Mucosa of rectum (tissue), 2 donors: ENCODE results near the gene CFAP299.

Experiments used
- H3K27ac ChIP-seq, 2 donors: one replicate each; pipeline ENCODE4 v1.7.0; 2013; ENCODE audit warnings: inconsistent platforms in 2 of 2, low read depth in 2 of 2, low read length in 2 of 2
- H3K27me3 ChIP-seq, 2 donors: one replicate each; pipeline ENCODE4 v1.7.0; 2013; ENCODE audit warnings: low read length in 2 of 2; ENCODE audit not compliant: control insufficient read depth in 2 of 2, insufficient read depth in 2 of 2
- H3K36me3 ChIP-seq, 2 donors: one replicate each; pipeline ENCODE4 v1.7.0; 2013; ENCODE audit warnings: low read length in 2 of 2; ENCODE audit not compliant: control insufficient read depth in 2 of 2, insufficient read depth in 2 of 2
- H3K4me1 ChIP-seq, 2 donors: one replicate each; pipeline ENCODE4 v1.7.0; 2013; ENCODE audit warnings: low read length in 2 of 2, mild to moderate bottlenecking in 1 of 2; ENCODE audit not compliant: control insufficient read depth in 2 of 2, insufficient read depth in 2 of 2
- H3K4me3 ChIP-seq, 2 donors: one replicate each; pipeline ENCODE4 v1.7.0; 2013; ENCODE audit warnings: low read length in 2 of 2
- H3K9ac ChIP-seq, 2 donors: one replicate each; pipeline ENCODE4 v1.7.0; 2013; ENCODE audit warnings: low read length in 2 of 2, low read depth in 1 of 2, mild to moderate bottlenecking in 1 of 2
- H3K9me3 ChIP-seq, 2 donors: one replicate each; pipeline ENCODE4 v1.7.0; 2013; ENCODE audit warnings: low read length in 2 of 2; ENCODE audit not compliant: control insufficient read depth in 2 of 2
- donor health status: healthy.
- donor health status: Normal muscosa, but diverticular disease.

The CFAP299 gene

DNA sequence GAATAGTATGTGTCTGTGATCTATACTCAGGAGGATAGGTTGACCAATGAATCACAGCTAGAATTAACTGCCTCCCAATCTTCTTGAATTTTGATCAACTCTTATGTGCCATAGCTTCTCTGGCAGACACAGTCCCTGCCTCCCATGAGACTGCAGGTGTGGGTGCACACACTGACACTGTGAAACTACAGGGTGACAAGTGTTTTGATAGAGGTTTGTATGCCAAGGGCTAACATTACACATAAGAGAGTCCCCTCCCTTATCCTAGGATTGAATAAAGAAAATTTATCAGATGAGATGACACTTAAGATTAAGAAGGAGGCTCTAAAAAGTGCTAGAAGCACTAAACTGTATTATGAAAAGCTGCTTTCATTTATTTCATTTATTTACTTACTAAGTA is 476.6 kb downstream of the CFAP299 start:
- no peak overlapping the region for H3K27ac ChIP-seq
- H3K27me3 ChIP-seq: no peaks in the 10 kb centered on the region
- no peak overlapping the region for H3K4me3 ChIP-seq
- no peaks in the 10 kb centered on the region for H3K4me1 ChIP-seq
- H3K36me3 ChIP-seq: no peaks in the 10 kb centered on the region
- no peaks in the 10 kb centered on the region for H3K9me3 ChIP-seq
- H3K9ac ChIP-seq: no peak overlapping the region

DNA sequence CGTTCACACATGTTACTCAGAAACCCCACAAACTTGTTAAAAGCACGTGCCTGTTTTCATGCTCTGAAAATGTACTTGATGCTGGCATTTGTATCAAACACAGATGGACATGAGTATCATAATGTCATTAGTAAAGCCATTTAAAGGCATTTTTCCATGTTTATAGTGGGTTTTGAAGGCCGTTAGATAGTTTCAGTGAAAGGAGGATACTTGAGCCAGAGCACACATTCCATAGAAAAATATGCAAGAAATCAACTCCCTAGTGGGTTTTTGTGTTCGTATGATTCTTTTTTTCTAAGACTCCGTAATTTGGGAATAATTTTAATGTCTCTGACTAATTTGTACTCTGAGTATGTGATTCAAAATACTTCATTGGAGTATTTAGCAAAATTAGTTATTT is 478.7 kb downstream of the CFAP299 start:
- H3K27ac ChIP-seq: no peak overlapping the region
- H3K9ac ChIP-seq: no peak overlapping the region
- no peak overlapping the region for H3K4me3 ChIP-seq
- no peaks in the 10 kb centered on the region for H3K4me1 ChIP-seq
- no peaks in the 10 kb centered on the region for H3K27me3 ChIP-seq
- H3K36me3 ChIP-seq: no peaks in the 10 kb centered on the region
- H3K9me3 ChIP-seq: no peaks in the 10 kb centered on the region

DNA sequence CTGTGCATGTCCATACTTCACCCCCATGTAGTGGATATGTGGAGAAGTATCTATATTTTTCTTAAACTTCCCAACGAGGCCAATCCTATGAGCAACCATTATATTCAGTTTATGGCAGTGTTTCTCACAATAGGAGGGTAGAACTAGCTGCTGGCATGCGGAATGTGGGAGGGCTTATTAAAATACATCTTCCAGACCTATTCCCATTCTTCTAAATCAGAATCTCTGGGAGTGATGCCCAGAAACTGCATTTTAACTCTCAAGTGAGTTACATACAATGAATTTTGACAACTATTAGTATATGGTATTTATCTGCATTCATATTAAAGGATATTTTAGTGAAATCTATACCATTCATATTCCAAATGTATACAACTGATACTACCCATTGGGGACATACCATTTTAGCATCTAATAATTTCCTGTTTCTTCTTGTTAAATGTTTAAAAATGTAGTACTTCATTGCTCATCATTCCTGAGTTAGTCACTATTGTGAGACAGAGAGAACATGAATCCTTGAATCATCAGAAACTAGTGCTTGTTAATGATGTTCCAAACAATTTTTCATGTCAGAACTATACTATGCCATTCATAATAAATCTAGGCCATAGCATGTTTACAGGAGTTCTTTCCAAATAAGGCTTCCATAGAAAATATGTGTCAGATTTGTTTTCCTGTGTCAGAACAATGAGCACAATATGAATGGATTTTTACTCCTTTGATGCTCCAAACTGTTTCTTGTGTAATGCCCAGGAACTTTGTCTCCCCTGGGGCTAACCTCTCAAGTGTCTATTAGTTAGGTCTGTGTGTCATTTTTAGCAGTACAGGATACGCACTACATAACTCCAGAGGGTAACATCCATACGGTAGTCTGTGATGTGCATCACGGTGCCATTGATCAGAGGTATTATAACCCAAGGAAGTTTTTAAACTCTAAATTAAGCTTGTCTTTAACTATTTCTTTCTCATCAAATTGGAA is 496.1 kb downstream of the CFAP299 start:
- Histone ChIP-seq H3K4me3 (no peak overlapping the region), H3K4me1 (no peaks in the 10 kb centered on the region), H3K9ac (no peak overlapping the region), H3K27me3 (no peaks in the 10 kb centered on the region), H3K9me3 (no peaks in the 10 kb centered on the region), H3K36me3 (no peaks in the 10 kb centered on the region), H3K27ac (no peak overlapping the region)

DNA sequence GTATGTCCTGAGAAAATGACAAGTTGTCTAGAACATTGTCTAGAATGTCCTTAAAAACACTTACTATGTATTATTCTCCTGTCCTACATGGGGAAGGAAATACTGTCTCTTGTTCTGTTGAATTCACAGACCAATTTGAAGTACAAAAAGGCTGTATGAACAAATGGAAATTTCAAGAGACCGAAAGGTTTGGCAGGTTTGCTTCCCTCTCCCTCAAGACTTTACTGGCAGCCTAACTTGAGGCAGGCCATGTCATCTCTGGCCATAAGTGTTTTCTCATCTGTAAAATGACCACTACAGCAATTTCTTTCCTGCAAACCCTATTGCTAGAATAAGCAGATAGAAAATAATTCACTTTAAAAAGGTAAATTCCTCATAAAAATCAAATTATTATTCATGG is 503.8 kb downstream of the CFAP299 start:
- H3K36me3 ChIP-seq: no peaks in the 10 kb centered on the region
- H3K27ac ChIP-seq: no peak overlapping the region
- H3K27me3 ChIP-seq: no peaks in the 10 kb centered on the region
- H3K4me3 ChIP-seq: no peak overlapping the region
- H3K9ac ChIP-seq: no peak overlapping the region
- H3K4me1 ChIP-seq: no peaks in the 10 kb centered on the region
- no peaks in the 10 kb centered on the region for H3K9me3 ChIP-seq

DNA sequence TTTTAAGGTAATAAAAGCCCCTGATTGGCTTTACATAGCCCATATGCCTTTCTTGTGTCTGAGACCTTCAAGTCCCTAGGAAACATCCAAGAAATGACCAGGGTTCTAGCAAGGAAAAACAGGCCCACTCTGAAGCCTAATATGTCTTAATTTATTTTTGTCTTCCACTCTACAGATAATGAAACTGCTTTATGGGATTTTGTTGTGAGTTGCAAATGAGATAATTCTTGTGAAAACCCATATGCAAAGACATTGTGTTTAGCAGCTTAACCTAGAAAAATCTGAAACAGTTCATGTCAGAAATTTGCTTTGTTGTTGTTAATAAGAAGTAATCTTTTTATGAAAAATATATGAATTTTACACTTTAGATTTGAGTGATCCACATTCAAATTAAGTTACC is 504.3 kb downstream of the CFAP299 start:
- Histone ChIP-seq H3K36me3 (no peaks in the 10 kb centered on the region), H3K9me3 (no peaks in the 10 kb centered on the region), H3K4me3 (no peak overlapping the region), H3K27ac (no peak overlapping the region), H3K9ac (no peak overlapping the region), H3K4me1 (no peaks in the 10 kb centered on the region), H3K27me3 (no peaks in the 10 kb centered on the region)

DNA sequence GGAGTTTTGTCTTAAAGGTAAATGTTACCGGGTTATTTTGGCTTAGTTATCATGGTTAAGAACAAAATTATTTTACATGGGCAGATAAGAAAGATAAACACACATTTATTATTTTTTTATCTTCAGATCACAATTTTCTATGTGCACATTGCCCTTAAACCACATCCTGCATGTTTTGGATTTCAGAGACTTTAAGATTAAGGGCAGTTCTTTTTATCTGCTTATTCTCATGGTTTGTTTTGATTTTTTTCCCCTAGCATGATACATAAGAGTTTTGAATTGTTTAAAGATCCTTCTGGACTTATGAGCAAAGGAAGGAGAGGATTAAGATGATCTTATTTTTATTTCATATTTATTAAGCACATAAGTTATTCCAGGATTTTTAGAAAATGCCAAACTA is 504.9 kb downstream of the CFAP299 start:
- Histone ChIP-seq H3K9ac (no peak overlapping the region), H3K27me3 (no peaks in the 10 kb centered on the region), H3K4me1 (no peaks in the 10 kb centered on the region), H3K36me3 (no peaks in the 10 kb centered on the region), H3K27ac (no peak overlapping the region), H3K4me3 (no peak overlapping the region), H3K9me3 (no peaks in the 10 kb centered on the region)

DNA sequence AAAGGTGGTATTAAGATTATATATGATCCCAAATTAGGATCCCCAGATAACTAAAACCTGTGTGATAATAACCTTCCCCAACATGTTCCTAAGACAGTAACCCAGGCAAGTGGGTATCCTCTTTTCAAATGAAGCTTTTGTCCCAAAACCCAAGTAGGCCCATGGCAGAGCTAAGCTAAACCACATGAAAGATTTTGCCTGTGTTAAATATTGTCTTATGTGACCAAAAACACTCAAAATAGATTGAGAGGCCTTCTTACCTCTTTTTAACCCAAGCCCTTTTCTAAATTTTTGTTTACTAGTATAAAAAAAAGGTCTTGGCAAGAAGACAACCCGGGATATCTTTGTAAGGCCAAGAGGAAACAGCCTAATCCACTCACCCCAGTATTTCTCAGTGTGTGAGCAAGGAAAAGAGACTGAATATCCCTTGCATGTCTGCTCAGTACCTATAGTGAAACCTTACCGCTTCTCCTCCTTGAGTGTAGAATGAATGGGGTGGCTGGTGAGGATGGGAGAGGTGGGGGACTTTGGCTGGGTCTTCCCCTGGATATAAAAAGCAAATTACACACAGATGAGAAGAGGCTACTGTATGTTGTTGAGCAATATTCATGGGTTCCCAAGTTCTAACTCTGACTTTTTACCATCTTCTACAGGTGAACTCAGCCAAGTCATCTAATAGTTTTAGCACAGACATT is 506.2 kb downstream of the CFAP299 start:
- Histone ChIP-seq H3K36me3 (no peaks in the 10 kb centered on the region), H3K27ac (no peak overlapping the region), H3K9me3 (no peaks in the 10 kb centered on the region), H3K9ac (no peak overlapping the region), H3K27me3 (no peaks in the 10 kb centered on the region), H3K4me1 (no peaks in the 10 kb centered on the region), H3K4me3 (no peak overlapping the region)

DNA sequence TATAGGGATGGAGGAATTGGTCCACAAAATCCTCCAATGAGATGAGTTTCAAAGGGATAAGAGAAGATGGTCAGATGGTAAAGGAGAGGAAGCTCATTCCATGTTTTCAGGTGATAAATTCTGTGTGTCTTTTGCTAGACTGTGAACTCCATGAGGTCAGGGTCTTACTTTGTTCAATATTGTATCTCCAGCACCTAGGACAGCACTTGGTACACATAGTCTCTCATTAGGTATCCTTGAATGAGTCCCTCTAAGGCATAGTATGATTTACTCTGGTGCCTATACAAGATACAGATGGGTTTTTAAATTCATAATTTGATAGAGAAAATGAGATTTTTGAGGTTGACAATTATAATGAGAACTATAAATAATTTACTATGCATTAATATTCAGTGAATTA is 510.7 kb downstream of the CFAP299 start:
- Histone ChIP-seq H3K4me1 (no peaks in the 10 kb centered on the region), H3K36me3 (no peaks in the 10 kb centered on the region), H3K9me3 (no peaks in the 10 kb centered on the region), H3K9ac (no peak overlapping the region), H3K27ac (no peak overlapping the region), H3K4me3 (no peak overlapping the region), H3K27me3 (no peaks in the 10 kb centered on the region)

DNA sequence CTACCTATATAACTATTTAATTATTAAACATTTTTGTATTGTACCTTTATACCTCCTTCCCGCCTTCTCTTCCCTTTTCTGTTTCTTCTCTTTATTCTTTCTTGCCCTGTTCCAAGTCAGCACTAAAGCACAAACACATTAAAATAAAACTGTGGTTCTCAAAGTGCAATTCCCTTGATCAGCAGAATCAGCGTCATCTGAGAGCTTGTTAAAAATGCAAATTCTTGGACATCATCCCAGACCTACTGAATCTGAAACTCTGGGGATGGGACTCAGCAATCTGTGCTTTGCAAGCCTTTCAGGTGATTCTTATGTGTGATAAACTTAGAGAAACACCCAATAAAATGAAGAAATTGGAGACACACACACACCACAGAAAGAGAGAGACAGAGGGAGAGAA is 516.5 kb downstream of the CFAP299 start:
- no peaks in the 10 kb centered on the region for H3K9me3 ChIP-seq
- no peak overlapping the region for H3K27ac ChIP-seq
- no peak overlapping the region for H3K9ac ChIP-seq
- no peaks in the 10 kb centered on the region for H3K36me3 ChIP-seq
- H3K4me3 ChIP-seq: no peak overlapping the region
- H3K27me3 ChIP-seq: no peaks in the 10 kb centered on the region
- H3K4me1 ChIP-seq: no peaks in the 10 kb centered on the region

DNA sequence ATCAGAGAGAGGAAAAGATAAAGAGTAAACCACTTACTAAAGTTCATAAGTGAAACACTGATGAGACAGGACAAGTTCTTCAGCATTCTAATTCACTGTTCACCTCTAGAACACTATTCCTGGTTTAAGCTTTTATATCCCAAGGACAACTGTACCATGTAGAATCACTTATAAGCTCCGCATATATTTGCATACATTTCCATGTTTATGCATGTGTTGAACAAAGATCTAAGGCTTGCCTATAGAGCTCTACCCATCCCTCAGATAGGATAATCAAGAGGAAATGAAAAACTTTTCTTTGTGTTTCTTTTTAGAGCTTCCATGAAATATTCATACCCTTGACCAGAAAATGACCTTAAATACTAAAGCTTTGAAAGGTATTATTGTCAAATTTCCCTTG is 538.0 kb downstream of the CFAP299 start:
- H3K4me3 ChIP-seq: no peak overlapping the region
- no peaks in the 10 kb centered on the region for H3K4me1 ChIP-seq
- H3K36me3 ChIP-seq: no peaks in the 10 kb centered on the region
- H3K9ac ChIP-seq: no peak overlapping the region
- no peak overlapping the region for H3K27ac ChIP-seq
- no peaks in the 10 kb centered on the region for H3K9me3 ChIP-seq
- no peaks in the 10 kb centered on the region for H3K27me3 ChIP-seq
